ENCODE data around the gene AAR2.

AAR2 gene

GRCh38 chr20:36219671-36220220, 16.5 kb upstream of the AAR2 start:
- no peak for ATAC-seq

- ATAC-seq: no peak
These were observed 10.6 kb upstream of the AAR2 start for GRCh38 chr20:36225666-36226065.

- ATAC-seq: no peak
These were observed 7.5 kb upstream of the AAR2 start for GRCh38 chr20:36228770-36229169.

- no peak for ATAC-seq
These were observed 6.3 kb upstream of the AAR2 start for GRCh38 chr20:36230019-36230418.

- ATAC-seq: no peak
These were observed 4.9 kb upstream of the AAR2 start for GRCh38 chr20:36231331-36231730.

GRCh38 chr20:36234771-36235320, 1.4 kb upstream of the AAR2 start:
- no peak for ATAC-seq

- no peak for ATAC-seq
These were observed 476 bp downstream of the AAR2 start for GRCh38 chr20:36236786-36237121.

- no peak for ATAC-seq
These were observed 1.2 kb downstream of the AAR2 start for GRCh38 chr20:36237477-36237876.

GRCh38 chr20:36238153-36238552, 1.9 kb downstream of the AAR2 start:
- ATAC-seq: no peak

- ATAC-seq: no peak
These were observed 2.5 kb downstream of the AAR2 start for GRCh38 chr20:36238760-36239159.

GRCh38 chr20:36240076-36240475, 3.8 kb downstream of the AAR2 start:
- ATAC-seq: no peak

GRCh38 chr20:36241678-36242077, 5.4 kb downstream of the AAR2 start:
- no peak for ATAC-seq

- no peak for ATAC-seq
These were observed 7.4 kb downstream of the AAR2 start for GRCh38 chr20:36243726-36244125.

GRCh38 chr20:36246401-36246800, 10.1 kb downstream of the AAR2 start:
- no peak for ATAC-seq

GRCh38 chr20:36248836-36249235, 12.6 kb downstream of the AAR2 start:
- no peak for ATAC-seq

GRCh38 chr20:36249450-36249849, 13.2 kb downstream of the AAR2 start:
- no peak for ATAC-seq

GRCh38 chr20:36251426-36251825, 15.1 kb downstream of the AAR2 start:
- ATAC-seq: no peak

- no peak for ATAC-seq
These were observed 16.2 kb downstream of the AAR2 start for GRCh38 chr20:36252511-36252910.

- no peak for ATAC-seq
These were observed 16.8 kb downstream of the AAR2 start for GRCh38 chr20:36253036-36253435.

- ATAC-seq: no peak
These were observed 17.8 kb downstream of the AAR2 start for GRCh38 chr20:36254076-36254475.

GRCh38 chr20:36255445-36255844, 19.2 kb downstream of the AAR2 start:
- ATAC-seq: no peak

GRCh38 chr20:36259177-36260061, 23.1 kb downstream of the AAR2 start:
- ATAC-seq: no peak

- ATAC-seq: no peak
These were observed 24.0 kb downstream of the AAR2 start for GRCh38 chr20:36260316-36260715.

- ATAC-seq: no peak
These were observed 25.3 kb downstream of the AAR2 start for GRCh38 chr20:36261389-36262105.
